SK-N-SH (cell line): ENCODE results near the gene SPATA33. TPM values are rescaled to one million over a fixed set of nuclear protein-coding genes. Genes with fewer than 3 reads are reported as not detected.

ENCODE experiments used
- CTCF ChIA-PET: fragments of 300-600, 350-600 bp; formaldehyde crosslinking; extraction: SDS; loops from one replicate; lab custom pipeline; 2021; lab: Yijun Ruan, JAX
- POLR2A ChIA-PET: fragments of 350-600 bp; sonication (Branson Sonifier 250); formaldehyde crosslinking; extraction: SDS; loops from one replicate; lab custom pipeline; 2020; ENCODE audit warnings: antibody characterized with exemption, inconsistent platforms; lab: Yijun Ruan, JAX
- DNase-seq: peaks from one replicate; pipeline ENCODE4 v3.0.0; 2012
- H2AFZ ChIP-seq: fragments of 200-600 bp; sonication (generic); 2 replicates; pipeline ENCODE4 v1.8.1; 2016; ENCODE audit warnings: antibody characterized with exemption, mild to moderate bottlenecking, low read depth
- H3F3A ChIP-seq: fragments of 200-600 bp; sonication (generic); replicated peaks from 2 replicates; pipeline ENCODE3; 2016; ENCODE audit warnings: antibody characterized with exemption, mild to moderate bottlenecking; ENCODE audit not compliant: insufficient read depth
- H3K27ac ChIP-seq, 2 experiments: fragments of 200-500 bp in 1 of 2; fragments of 200-600 bp in 1 of 2; sonication (Bioruptor generic) in 1 of 2; sonication (generic), shearing (Covaris generic) in 1 of 2; 2 replicates each; pipeline versions ENCODE4 v1.5.1 to v1.6.1; 2014 to 2016; ENCODE audit warnings: low read depth in 2 of 2, inconsistent platforms in 1 of 2, low read length in 1 of 2, mild to moderate bottlenecking in 1 of 2, mixed read lengths in 1 of 2
- H3K27me3 ChIP-seq: fragments of 200-600 bp; sonication (generic), shearing (Covaris generic); 2 replicates; pipeline ENCODE4 v1.6.1; 2016; ENCODE audit warnings: mixed run types; ENCODE audit not compliant: insufficient read depth
- H3K36me3 ChIP-seq, 2 experiments: fragments of 200-500 bp in 1 of 2; fragments of 200-600 bp in 1 of 2; sonication (Bioruptor generic) in 1 of 2; sonication (generic) in 1 of 2; replicated peaks in 1 of 2; 2 replicates each; pipeline versions ENCODE3 to v1.5.1; 2014 to 2016; ENCODE audit warnings: low read length in 1 of 2, mild to moderate bottlenecking in 1 of 2; ENCODE audit not compliant: insufficient read depth in 2 of 2, control insufficient read depth in 1 of 2
- H3K4me1 ChIP-seq, 2 experiments: fragments of 200-500 bp in 1 of 2; fragments of 200-600 bp in 1 of 2; sonication (Bioruptor generic) in 1 of 2; sonication (generic), shearing (Covaris generic) in 1 of 2; 2 replicates each; pipeline versions ENCODE4 v1.5.1 to v1.6.1; 2014 to 2016; ENCODE audit warnings: low read depth in 1 of 2, low read length in 1 of 2, mixed run types in 1 of 2; ENCODE audit not compliant: insufficient read depth in 2 of 2, control insufficient read depth in 1 of 2
- H3K4me2 ChIP-seq: fragments of 200-600 bp; sonication (generic), shearing (Covaris generic); 2 replicates; pipeline ENCODE4 v1.6.1; 2017; ENCODE audit warnings: mixed run types
- H3K4me3 ChIP-seq, 2 experiments: fragments of 200-500 bp in 1 of 2; fragments of 200-600 bp in 1 of 2; sonication (Bioruptor generic) in 1 of 2; sonication (generic), shearing (Covaris generic) in 1 of 2; 2 replicates each; pipeline versions ENCODE4 v1.5.1 to v1.8.1; 2014 to 2016; ENCODE audit warnings: low read depth in 2 of 2, inconsistent platforms in 1 of 2, low read length in 1 of 2, mild to moderate bottlenecking in 1 of 2, mixed read lengths in 1 of 2, moderate library complexity in 1 of 2
- H3K79me2 ChIP-seq: fragments of 200-600 bp; sonication (generic); 2 replicates; pipeline ENCODE4 v1.8.1; 2017; ENCODE audit warnings: mild to moderate bottlenecking; ENCODE audit not compliant: insufficient read depth
- H3K9ac ChIP-seq: fragments of 200-600 bp; sonication (generic); 2 replicates; pipeline ENCODE4 v1.6.1; 2017; ENCODE audit warnings: mixed run types
- H3K9me2 ChIP-seq: fragments of 200-600 bp; sonication (generic); 2 replicates; pipeline ENCODE4 v1.6.1; 2017; ENCODE audit warnings: mixed run types
- H3K9me3 ChIP-seq: fragments of 200-600 bp; sonication (generic); 2 replicates; pipeline ENCODE4 v1.6.1; 2017; ENCODE audit warnings: mixed run types, mild to moderate bottlenecking, moderate library complexity
- H4K20me1 ChIP-seq: fragments of 200-600 bp; sonication (generic); 2 replicates; pipeline ENCODE4 v1.6.1; 2017; ENCODE audit warnings: mild to moderate bottlenecking, mixed run types; ENCODE audit not compliant: insufficient read depth
- CHD2 ChIP-seq: fragments of 150-350 bp; IDR thresholded peaks from 2 replicates; pipeline ENCODE4 v1.6.1; 2018; ENCODE audit warnings: low read length; ENCODE audit not compliant: partially characterized antibody
- EP300 ChIP-seq, 2 experiments: IDR thresholded peaks; 2 replicates each; pipeline versions ENCODE4 v1.4.0 to v1.6.1; 2012; ENCODE audit warnings: borderline replicate concordance in 1 of 2, low read depth in 1 of 2, low read length in 1 of 2
- EZH2phosphoT487 ChIP-seq: fragments of 200-600 bp; sonication (generic); IDR thresholded peaks from 2 replicates; pipeline ENCODE4 v1.6.1; 2017; ENCODE audit warnings: low read depth, mixed run types, mild to moderate bottlenecking, antibody characterized with exemption, moderate library complexity, borderline replicate concordance
- FOXJ3 ChIP-seq: sonication (generic); formaldehyde crosslinking; IDR thresholded peaks from 2 replicates; pipeline ENCODE4 v1.5.1; 2020; ENCODE audit warnings: mild to moderate bottlenecking, missing genetic modification reagents
- GABPA ChIP-seq: IDR thresholded peaks from 2 replicates; pipeline ENCODE4 v1.4.0; 2012; ENCODE audit warnings: low read depth, mild to moderate bottlenecking
- GATA2 ChIP-seq: sonication (generic); formaldehyde crosslinking; IDR thresholded peaks from 2 replicates; pipeline ENCODE4 v1.5.0; 2020; ENCODE audit warnings: mild to moderate bottlenecking, missing genetic modification reagents
- JUND ChIP-seq: IDR thresholded peaks from 2 replicates; pipeline ENCODE4 v1.4.0; 2012
- NFIC ChIP-seq: IDR thresholded peaks from 2 replicates; pipeline ENCODE4 v1.4.0; 2012; ENCODE audit warnings: borderline replicate concordance
- NRF1 ChIP-seq: IDR thresholded peaks from 2 replicates; pipeline ENCODE4 v1.6.1; 2012; ENCODE audit warnings: low read depth, mild to moderate bottlenecking, low read length
- RAD21 ChIP-seq: IDR thresholded peaks from 2 replicates; pipeline ENCODE4 v1.6.1; 2012; ENCODE audit warnings: mild to moderate bottlenecking, low read length
- RFX5 ChIP-seq: IDR thresholded peaks from 2 replicates; pipeline ENCODE4 v1.6.1; 2012; ENCODE audit warnings: mild to moderate bottlenecking, improper control_type of control experiment, low read length
- SMC3 ChIP-seq: IDR thresholded peaks from 2 replicates; pipeline ENCODE4 v1.6.1; 2012; ENCODE audit warnings: low read depth, low read length, improper control_type of control experiment
- TEAD4 ChIP-seq: IDR thresholded peaks from 2 replicates; pipeline ENCODE4 v1.4.0; 2012; ENCODE audit warnings: mild to moderate bottlenecking, borderline replicate concordance; ENCODE audit not compliant: insufficient read depth
- YY1 ChIP-seq: IDR thresholded peaks from 2 replicates; pipeline ENCODE4 v1.4.0; 2012; ENCODE audit warnings: low read depth, mild to moderate bottlenecking
- WGBS: methylation state at CpG from one replicate; pipeline ENCODE4 v1.1.6; 2017; ENCODE audit warnings: low lambda C conversion rate; 5-methylcytosine and 5-hydroxymethylcytosine counted together
- polyA plus RNA-seq, 3 experiments: library from polyadenylated mRNA; depleted of rRNA; stranded (reverse); fragments of >200 nt; gene quantifications; 2 replicates each; pipeline ENCODE4 v1.2.3, GENCODE V29; 2012
- TF ChIP-seq, protein P1 (sequence below): IDR thresholded peaks from 2 replicates; pipeline ENCODE4 v1.6.1; 2012; ENCODE audit warnings: mild to moderate bottlenecking, low read depth, low read length, moderate library complexity
- TF ChIP-seq, protein P2 (sequence below): fragments of 150-350 bp; IDR thresholded peaks from 2 replicates; pipeline ENCODE4 v1.6.1; 2017; ENCODE audit warnings: antibody characterized with exemption, low read length, low read depth, borderline replicate concordance
- TF ChIP-seq, protein P3 (sequence below): fragments of 200-600 bp; sonication (generic); IDR thresholded peaks from 2 replicates; pipeline ENCODE4 v1.6.1; 2017; ENCODE audit warnings: antibody characterized with exemption, mild to moderate bottlenecking, moderate library complexity
- TF ChIP-seq, protein P4 (sequence below): fragments of 150-350 bp; IDR thresholded peaks from 2 replicates; pipeline ENCODE4 v1.6.1; 2016; ENCODE audit warnings: mild to moderate bottlenecking, low read depth, low read length

SPATA33 gene
- polyA plus RNA-seq, 1 of the 3 experiments (the other 2 are of a cell fraction) = 7.2 TPM

DNA sequence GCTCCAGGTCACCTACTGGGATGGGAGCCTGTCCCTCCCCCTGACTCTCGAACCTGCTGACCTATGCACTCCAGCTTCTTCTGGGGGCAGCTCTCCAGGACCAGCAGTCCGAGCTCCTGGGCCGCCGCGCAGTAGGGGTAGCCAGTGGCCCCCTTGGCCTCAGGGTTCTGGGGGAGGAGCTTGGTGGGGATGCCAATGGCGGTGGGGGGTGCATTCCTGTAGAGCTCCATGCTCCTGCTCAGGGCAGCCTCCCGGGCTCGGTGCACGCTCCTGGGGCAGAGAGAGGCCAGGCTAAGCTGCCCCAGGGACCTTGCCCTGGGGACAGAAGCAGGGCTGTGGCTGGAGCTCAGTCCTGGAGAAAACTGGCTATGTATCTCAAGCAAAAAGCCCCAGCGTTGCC, 51.5 kb downstream of the SPATA33 start (continued):
- TF ChIP-seq, protein P1, sequence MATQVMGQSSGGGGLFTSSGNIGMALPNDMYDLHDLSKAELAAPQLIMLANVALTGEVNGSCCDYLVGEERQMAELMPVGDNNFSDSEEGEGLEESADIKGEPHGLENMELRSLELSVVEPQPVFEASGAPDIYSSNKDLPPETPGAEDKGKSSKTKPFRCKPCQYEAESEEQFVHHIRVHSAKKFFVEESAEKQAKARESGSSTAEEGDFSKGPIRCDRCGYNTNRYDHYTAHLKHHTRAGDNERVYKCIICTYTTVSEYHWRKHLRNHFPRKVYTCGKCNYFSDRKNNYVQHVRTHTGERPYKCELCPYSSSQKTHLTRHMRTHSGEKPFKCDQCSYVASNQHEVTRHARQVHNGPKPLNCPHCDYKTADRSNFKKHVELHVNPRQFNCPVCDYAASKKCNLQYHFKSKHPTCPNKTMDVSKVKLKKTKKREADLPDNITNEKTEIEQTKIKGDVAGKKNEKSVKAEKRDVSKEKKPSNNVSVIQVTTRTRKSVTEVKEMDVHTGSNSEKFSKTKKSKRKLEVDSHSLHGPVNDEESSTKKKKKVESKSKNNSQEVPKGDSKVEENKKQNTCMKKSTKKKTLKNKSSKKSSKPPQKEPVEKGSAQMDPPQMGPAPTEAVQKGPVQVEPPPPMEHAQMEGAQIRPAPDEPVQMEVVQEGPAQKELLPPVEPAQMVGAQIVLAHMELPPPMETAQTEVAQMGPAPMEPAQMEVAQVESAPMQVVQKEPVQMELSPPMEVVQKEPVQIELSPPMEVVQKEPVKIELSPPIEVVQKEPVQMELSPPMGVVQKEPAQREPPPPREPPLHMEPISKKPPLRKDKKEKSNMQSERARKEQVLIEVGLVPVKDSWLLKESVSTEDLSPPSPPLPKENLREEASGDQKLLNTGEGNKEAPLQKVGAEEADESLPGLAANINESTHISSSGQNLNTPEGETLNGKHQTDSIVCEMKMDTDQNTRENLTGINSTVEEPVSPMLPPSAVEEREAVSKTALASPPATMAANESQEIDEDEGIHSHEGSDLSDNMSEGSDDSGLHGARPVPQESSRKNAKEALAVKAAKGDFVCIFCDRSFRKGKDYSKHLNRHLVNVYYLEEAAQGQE = no peak
- no peak for TF ChIP-seq TEAD4
- no peak for TF ChIP-seq RAD21
- TF ChIP-seq, protein P2, sequence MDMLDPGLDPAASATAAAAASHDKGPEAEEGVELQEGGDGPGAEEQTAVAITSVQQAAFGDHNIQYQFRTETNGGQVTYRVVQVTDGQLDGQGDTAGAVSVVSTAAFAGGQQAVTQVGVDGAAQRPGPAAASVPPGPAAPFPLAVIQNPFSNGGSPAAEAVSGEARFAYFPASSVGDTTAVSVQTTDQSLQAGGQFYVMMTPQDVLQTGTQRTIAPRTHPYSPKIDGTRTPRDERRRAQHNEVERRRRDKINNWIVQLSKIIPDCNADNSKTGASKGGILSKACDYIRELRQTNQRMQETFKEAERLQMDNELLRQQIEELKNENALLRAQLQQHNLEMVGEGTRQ = no peak
- TF ChIP-seq, protein P3, sequence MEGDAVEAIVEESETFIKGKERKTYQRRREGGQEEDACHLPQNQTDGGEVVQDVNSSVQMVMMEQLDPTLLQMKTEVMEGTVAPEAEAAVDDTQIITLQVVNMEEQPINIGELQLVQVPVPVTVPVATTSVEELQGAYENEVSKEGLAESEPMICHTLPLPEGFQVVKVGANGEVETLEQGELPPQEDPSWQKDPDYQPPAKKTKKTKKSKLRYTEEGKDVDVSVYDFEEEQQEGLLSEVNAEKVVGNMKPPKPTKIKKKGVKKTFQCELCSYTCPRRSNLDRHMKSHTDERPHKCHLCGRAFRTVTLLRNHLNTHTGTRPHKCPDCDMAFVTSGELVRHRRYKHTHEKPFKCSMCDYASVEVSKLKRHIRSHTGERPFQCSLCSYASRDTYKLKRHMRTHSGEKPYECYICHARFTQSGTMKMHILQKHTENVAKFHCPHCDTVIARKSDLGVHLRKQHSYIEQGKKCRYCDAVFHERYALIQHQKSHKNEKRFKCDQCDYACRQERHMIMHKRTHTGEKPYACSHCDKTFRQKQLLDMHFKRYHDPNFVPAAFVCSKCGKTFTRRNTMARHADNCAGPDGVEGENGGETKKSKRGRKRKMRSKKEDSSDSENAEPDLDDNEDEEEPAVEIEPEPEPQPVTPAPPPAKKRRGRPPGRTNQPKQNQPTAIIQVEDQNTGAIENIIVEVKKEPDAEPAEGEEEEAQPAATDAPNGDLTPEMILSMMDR = no peak
- TF ChIP-seq YY1 = no peak

DNA sequence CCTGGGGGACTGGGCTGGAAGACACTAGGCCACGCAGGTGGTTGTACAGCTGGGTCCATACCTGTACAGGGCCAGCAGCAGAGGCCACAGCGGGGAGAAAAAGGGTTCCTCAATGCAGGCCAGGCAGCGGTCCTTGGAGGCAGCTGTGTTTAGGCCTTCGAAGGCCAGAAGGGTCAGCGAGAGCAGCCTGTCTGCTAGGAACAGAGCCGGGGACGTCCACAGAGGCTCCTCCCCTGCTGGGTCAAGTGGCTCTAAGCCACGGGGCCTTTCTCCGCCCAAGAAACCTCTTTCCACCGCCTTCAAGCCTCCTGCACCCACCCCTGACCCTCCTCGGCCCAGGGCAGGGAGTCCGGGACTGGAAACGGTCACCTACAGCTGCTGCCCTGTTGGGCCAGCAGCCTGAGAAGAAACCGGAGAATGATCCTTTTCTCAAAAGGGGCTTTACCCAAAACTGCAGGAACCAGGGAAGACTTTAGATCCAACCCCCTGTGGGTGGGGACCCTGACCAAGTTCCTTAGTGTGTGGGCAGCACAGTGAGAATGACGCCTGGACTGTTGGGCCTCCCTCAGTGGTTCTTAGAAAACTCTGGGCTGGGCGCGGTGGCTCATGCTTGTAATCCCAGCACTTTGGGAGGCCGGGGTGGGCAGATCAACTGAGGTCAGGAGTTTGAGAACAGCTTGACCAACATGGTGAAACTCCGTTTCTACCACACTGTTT, 52.2 kb downstream of the SPATA33 start:
- H3K79me2 ChIP-seq = peaks cover 20% of the 10 kb centered on the region
- no peak overlapping the region for H3K27ac ChIP-seq
- ChIA-PET CTCF (interaction anchor here (1.0 to 3.0 kb wide), 5 partner anchors 10 to 200 kb away, joined by 3 to 14 read pairs (median 4); partner anchors contain the start of gene VPS9D1), POLR2A (no interaction called here)
- no peak overlapping the region for H3K4me2 ChIP-seq
- no peaks in the 10 kb centered on the region for H3K27me3 ChIP-seq
- no peaks in the 10 kb centered on the region for H4K20me1 ChIP-seq
- no peaks in the 10 kb centered on the region for H3K9me3 ChIP-seq
- 91% methylated on average over 12 of the region's 19 CpGs for WGBS
- H2AFZ ChIP-seq = no peak overlapping the region
- no peak overlapping the region for H3K4me3 ChIP-seq
- peaks cover 6% of the 10 kb centered on the region for H3F3A ChIP-seq
- peaks cover 0 to 4% of the 10 kb centered on the region in 2 experiments for H3K36me3 ChIP-seq
- no peak for DNase-seq
- no peak overlapping the region for H3K9ac ChIP-seq
- no peaks in the 10 kb centered on the region for H3K9me2 ChIP-seq
- H3K4me1 ChIP-seq = peaks cover 0 to 3% of the 10 kb centered on the region in 2 experiments; a peak in 1 of 4 replicates
- no peak for TF ChIP-seq JUND
- TF ChIP-seq GATA2 = no peak
- no peak for TF ChIP-seq EP300 (IDR thresholded peaks at IDR 0.05; ENCODE audit: borderline replicate concordance in 1 of 2, low read depth in 1 of 2, low read length in 1 of 2)
- TF ChIP-seq CHD2 = no peak
- TF ChIP-seq EZH2phosphoT487 = no peak
- TF ChIP-seq GABPA = no peak
- TF ChIP-seq NRF1 = no peak
- TF ChIP-seq, protein P4, sequence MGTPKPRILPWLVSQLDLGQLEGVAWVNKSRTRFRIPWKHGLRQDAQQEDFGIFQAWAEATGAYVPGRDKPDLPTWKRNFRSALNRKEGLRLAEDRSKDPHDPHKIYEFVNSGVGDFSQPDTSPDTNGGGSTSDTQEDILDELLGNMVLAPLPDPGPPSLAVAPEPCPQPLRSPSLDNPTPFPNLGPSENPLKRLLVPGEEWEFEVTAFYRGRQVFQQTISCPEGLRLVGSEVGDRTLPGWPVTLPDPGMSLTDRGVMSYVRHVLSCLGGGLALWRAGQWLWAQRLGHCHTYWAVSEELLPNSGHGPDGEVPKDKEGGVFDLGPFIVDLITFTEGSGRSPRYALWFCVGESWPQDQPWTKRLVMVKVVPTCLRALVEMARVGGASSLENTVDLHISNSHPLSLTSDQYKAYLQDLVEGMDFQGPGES = no peak
- no peak for TF ChIP-seq NFIC
- TF ChIP-seq RFX5 = no peak
- TF ChIP-seq, protein P1 = no peak
- TF ChIP-seq SMC3 = no peak
- TF ChIP-seq FOXJ3 (CRISPR knock-in tag) = no peak
